SU-DHL-6 (cell line): ENCODE measurements around the gene CPT1B.

Experiments used
- EZH2phosphoT487 ChIP-seq: fragments of 200-600 bp; sonication (generic), shearing (Covaris generic); conservative IDR thresholded peaks from 2 replicates; pipeline ENCODE4 v1.6.1; 2018; ENCODE audit warnings: mild to moderate bottlenecking, antibody characterized with exemption, low read length, moderate library complexity, mixed read lengths
- TF ChIP-seq, protein P1 (sequence below): fragments of 200-600 bp; sonication (generic); IDR thresholded peaks from one replicate; pipeline ENCODE4 v1.5.1; 2017; ENCODE audit warnings: antibody characterized with exemption, mild to moderate bottlenecking, low read length, moderate library complexity; ENCODE audit not compliant: insufficient read depth, poor library complexity, severe bottlenecking

DNA sequence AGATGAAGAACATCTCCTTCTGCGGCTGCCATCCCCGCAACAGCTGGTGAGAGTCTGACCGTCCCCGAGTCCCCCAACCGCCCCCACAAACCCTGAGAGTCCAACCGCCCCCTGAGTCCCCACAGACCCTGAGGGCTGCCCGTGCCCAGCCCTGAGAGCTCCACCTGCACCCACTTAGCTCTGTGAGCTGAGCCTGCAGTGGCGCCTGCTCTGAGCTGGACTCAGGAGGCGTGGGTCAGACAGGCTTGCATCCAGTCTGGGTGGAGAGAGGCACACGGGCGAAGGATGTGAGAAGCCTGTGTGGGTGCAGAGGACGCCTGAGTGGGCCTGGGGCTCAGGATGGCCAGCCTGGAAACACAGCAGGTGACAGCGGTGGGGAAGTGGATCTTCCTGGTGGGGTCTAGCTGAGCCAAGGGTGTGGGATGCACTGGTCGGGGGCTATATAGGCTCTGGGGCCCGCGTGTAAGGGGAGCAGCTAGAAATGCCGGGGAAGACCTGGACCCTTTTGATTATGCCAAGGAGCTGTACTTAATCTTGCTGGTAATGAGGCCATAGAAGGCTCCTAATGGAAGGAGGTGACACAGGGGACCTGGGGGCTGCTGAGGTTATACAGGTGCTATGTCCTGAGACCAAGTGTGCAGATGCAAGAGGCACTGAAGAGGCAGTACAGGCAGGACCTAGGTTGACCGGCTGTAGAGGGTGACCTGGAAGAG lies 28.9 kb upstream of the CPT1B start:
- TF ChIP-seq, protein P1, sequence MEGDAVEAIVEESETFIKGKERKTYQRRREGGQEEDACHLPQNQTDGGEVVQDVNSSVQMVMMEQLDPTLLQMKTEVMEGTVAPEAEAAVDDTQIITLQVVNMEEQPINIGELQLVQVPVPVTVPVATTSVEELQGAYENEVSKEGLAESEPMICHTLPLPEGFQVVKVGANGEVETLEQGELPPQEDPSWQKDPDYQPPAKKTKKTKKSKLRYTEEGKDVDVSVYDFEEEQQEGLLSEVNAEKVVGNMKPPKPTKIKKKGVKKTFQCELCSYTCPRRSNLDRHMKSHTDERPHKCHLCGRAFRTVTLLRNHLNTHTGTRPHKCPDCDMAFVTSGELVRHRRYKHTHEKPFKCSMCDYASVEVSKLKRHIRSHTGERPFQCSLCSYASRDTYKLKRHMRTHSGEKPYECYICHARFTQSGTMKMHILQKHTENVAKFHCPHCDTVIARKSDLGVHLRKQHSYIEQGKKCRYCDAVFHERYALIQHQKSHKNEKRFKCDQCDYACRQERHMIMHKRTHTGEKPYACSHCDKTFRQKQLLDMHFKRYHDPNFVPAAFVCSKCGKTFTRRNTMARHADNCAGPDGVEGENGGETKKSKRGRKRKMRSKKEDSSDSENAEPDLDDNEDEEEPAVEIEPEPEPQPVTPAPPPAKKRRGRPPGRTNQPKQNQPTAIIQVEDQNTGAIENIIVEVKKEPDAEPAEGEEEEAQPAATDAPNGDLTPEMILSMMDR: no peak
- no peak for TF ChIP-seq EZH2phosphoT487
